Heart right ventricle (tissue), 16 donors: ENCODE results near the gene COL23A1. TPM values are rescaled to one million over a fixed set of nuclear protein-coding genes. Genes with fewer than 3 reads are reported as not detected.

Experiments used
- ATAC-seq, 8 donors: fragments of 200-7000 bp; cut with Tn5 transposase; one replicate each; pipeline ENCODE4 v1.9.1; 2020; ENCODE audit warnings: mild to moderate bottlenecking in 8 of 8, moderate library complexity in 8 of 8, moderate number of reproducible peaks in 1 of 8
- DNase-seq, 2 donors: peaks; one replicate each; pipeline ENCODE4 v3.0.0-alpha.2; 2020
- H3K27ac ChIP-seq, 10 donors: fragments of 200-600 bp; sonication (generic) in 2 of 10; one replicate each; pipeline versions ENCODE4 v1.5.0 to v1.8.0; 2020 to 2022; ENCODE audit warnings: mild to moderate bottlenecking in 3 of 10
- H3K27me3 ChIP-seq, 7 donors: fragments of 200-600 bp; one replicate each; pipeline ENCODE4 v1.8.0; 2021 to 2022; ENCODE audit warnings: mild to moderate bottlenecking in 2 of 7
- H3K36me3 ChIP-seq, 9 donors: fragments of 200-600 bp; sonication (generic) in 1 of 9; one replicate each; pipeline versions ENCODE4 v1.5.0 to v1.8.0; 2020 to 2022; ENCODE audit warnings: mild to moderate bottlenecking in 2 of 9
- H3K4me1 ChIP-seq, 9 donors: fragments of 200-600 bp; sonication (generic) in 1 of 9; one replicate each; pipeline versions ENCODE4 v1.5.0 to v1.8.0; 2020 to 2022; ENCODE audit warnings: mild to moderate bottlenecking in 4 of 9
- H3K4me3 ChIP-seq, 10 donors: fragments of 200-600 bp; sonication (generic) in 2 of 10; one replicate each; pipeline versions ENCODE4 v1.5.0 to v1.8.0; 2020 to 2022; ENCODE audit warnings: mild to moderate bottlenecking in 7 of 10, moderate library complexity in 2 of 10
- H3K9me3 ChIP-seq, 11 donors: fragments of 200-600 bp in 10 of 11; sonication (generic) in 2 of 11; one replicate each; pipeline versions ENCODE4 v1.5.0 to v1.8.0; 2013 to 2022; ENCODE audit warnings: mild to moderate bottlenecking in 2 of 11, control low read depth in 1 of 11, moderate library complexity in 1 of 11
- WGBS, 2 donors: extraction: QIAGEN DNeasy Blood & Tissue Kit; methylation state at CpG; one replicate each; pipeline ENCODE4 v1.1.7; 2013; ENCODE audit warnings: inconsistent platforms in 1 of 2; 5-methylcytosine and 5-hydroxymethylcytosine counted together
- intact Hi-C, 10 donors: fragments of 100-400 bp; cut with DNase I; formaldehyde crosslinking; loops; one replicate each; pipeline versions ENCODE4 v1.11.1 to v1.14.2; 2022
- polyA plus RNA-seq, 2 donors: library from polyadenylated mRNA; stranded (reverse); fragments of 200-250 nt; gene quantifications; one replicate each; pipeline ENCODE4 v1.2.3, GENCODE V29; 2013
- total RNA-seq, 10 donors: library from RNA; stranded (reverse); fragmentation: NEBNext Ultra II Directional in 3 of 10; extraction: Animal tissue kit (Norgen Biotek cat#: 25700) in 3 of 10; gene quantifications; one replicate each; pipeline versions ENCODE4 v1.2.1 to v1.2.4, GENCODE V29; 2021 to 2023
- TF ChIP-seq, protein P1 (sequence below), 9 donors: fragments of 200-600 bp; sonication (generic) in 2 of 9; IDR thresholded peaks; one replicate each; pipeline versions ENCODE4 v1.5.0 to v1.8.0; 2021 to 2022; ENCODE audit warnings: antibody characterized with exemption in 9 of 9, mild to moderate bottlenecking in 5 of 9, moderate library complexity in 1 of 9
- donor health status: Arrhythmogenic right ventricular cardiomyopathy.
- donor health status: ischemic (EF 13 %, LVEDD 7.1; RV severe dilation, severe dysfunction).
- donor health status: healthy with polysubstance abuse.
- donor health status: DM: no; HTN: yes; CAD: no.
- donor health status: DM: no; HTN: no; CAD: no.
- donor health status: ischemic (EF 25% LVEDD 6.9; RV normal size, moderate dysfunction).
- donor health status: ischemic (EF 25% LVEDD 5.7; RV mildly dilated, moderate dysfunction).
- donor health status: healthy.
- donor health status: DM: yes; HTN: yes; CAD: no.
- donor health status: Ischemic cardiomyopathy.
- donor health status: ischemic (EF 35%, LVEDD 5.7; RV mildly dilated, moderate dysfunction).
- donor health status: nonischemic (EF 11% LVEDD 7.7; RV severe dilation, severe dysfunction).
- donor health status: DM: yes; HTN: yes; CAD: no.
- donor health status: PGD.
- donor health status: ischemic (EF 29% LVEDD 5.4; RV normal size, mild dysfunction).
- donor health status: nonischemic (EF 23%, LVEDD 6.1; RV moderate dilation, normal function).

COL23A1 gene
- total and polyA plus RNA-seq, 12 donors = 8.9 to 29.0 (median 16.2) TPM

- no peak overlapping the region for H3K27ac ChIP-seq
- no peaks in the 10 kb centered on the region for H3K36me3 ChIP-seq
- H3K4me3 ChIP-seq = no peak overlapping the region
- 91 to 92% methylated on average over 15 of the region's 15 CpGs for WGBS, 2 donors
- ATAC-seq (no peak), DNase-seq (peak in 1 of 2 donors; percentile 5)
- no peaks in the 10 kb centered on the region for H3K9me3 ChIP-seq
- no peaks in the 10 kb centered on the region for H3K4me1 ChIP-seq
- TF ChIP-seq, protein P1, sequence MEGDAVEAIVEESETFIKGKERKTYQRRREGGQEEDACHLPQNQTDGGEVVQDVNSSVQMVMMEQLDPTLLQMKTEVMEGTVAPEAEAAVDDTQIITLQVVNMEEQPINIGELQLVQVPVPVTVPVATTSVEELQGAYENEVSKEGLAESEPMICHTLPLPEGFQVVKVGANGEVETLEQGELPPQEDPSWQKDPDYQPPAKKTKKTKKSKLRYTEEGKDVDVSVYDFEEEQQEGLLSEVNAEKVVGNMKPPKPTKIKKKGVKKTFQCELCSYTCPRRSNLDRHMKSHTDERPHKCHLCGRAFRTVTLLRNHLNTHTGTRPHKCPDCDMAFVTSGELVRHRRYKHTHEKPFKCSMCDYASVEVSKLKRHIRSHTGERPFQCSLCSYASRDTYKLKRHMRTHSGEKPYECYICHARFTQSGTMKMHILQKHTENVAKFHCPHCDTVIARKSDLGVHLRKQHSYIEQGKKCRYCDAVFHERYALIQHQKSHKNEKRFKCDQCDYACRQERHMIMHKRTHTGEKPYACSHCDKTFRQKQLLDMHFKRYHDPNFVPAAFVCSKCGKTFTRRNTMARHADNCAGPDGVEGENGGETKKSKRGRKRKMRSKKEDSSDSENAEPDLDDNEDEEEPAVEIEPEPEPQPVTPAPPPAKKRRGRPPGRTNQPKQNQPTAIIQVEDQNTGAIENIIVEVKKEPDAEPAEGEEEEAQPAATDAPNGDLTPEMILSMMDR (IDR thresholded peaks at IDR 0.05) = no peak
- peaks cover 0 to 49% (median 5%) of the 10 kb centered on the region in 7 donors for H3K27me3 ChIP-seq
- intact Hi-C loops = no loop called here
Observed at GRCh38 chr5:178291969-178292825, 298.0 kb downstream of the COL23A1 start.

GRCh38 chr5:178291161-178291561, 299.0 kb downstream of the COL23A1 start:
- 73 to 79% methylated on average over 13 of the region's 13 CpGs for WGBS, 2 donors
- TF ChIP-seq, protein P1 (IDR thresholded peaks at IDR 0.05) = no peak
- H3K27ac ChIP-seq = no peak overlapping the region
- no peaks in the 10 kb centered on the region for H3K36me3 ChIP-seq
- H3K4me1 ChIP-seq = no peaks in the 10 kb centered on the region
- no peaks in the 10 kb centered on the region for H3K9me3 ChIP-seq
- H3K4me3 ChIP-seq = no peak overlapping the region
- intact Hi-C loops = no loop called here
- no peak for ATAC-seq
- DNase-seq = peak in 1 of 2 donors; percentile 6
- H3K27me3 ChIP-seq = peaks cover 0 to 55% (median 11%) of the 10 kb centered on the region in 7 donors

GRCh38 chr5:178290376-178290775, 299.8 kb downstream of the COL23A1 start:
- intact Hi-C loops = no loop called here
- H3K4me3 ChIP-seq = no peak overlapping the region
- peaks cover 0 to 55% (median 11%) of the 10 kb centered on the region in 7 donors for H3K27me3 ChIP-seq
- WGBS, 2 donors = 83 to 87% methylated on average over 7 of the region's 7 CpGs
- peak in 1 of 2 donors; percentile 9 for DNase-seq
- H3K4me1 ChIP-seq = peaks cover 0 to 3% (median 0%) of the 10 kb centered on the region in 9 donors
- no peaks in the 10 kb centered on the region for H3K36me3 ChIP-seq
- H3K27ac ChIP-seq = no peak overlapping the region
- no peaks in the 10 kb centered on the region for H3K9me3 ChIP-seq
- no peak for ATAC-seq
- TF ChIP-seq, protein P1 (IDR thresholded peaks at IDR 0.05) = no peak

DNA sequence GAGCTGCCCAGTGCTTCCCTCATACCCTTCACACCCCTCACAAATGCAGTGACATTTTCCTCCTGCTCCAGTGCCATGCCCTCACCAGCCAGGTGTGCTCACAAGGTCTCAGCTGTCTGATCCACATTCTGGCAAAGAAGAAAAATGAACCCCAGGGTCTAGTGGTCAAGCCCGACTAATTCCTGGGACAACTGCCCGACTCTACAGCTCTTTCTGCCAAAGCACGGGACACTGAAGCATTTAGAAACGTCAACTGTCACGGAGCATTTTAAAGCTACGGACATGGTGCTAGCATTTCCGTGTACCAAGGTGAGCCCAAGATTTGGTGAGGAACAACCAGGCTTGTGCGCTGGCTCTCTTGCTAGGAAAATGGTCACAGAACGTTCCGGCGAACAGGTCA, 300.8 kb downstream of the COL23A1 start:
- TF ChIP-seq, protein P1 (IDR thresholded peaks at IDR 0.05) = no peak
- no peak overlapping the region for H3K4me3 ChIP-seq
- intact Hi-C loops = loop anchor here in 4 of 10 donors (5.0 to 10.0 kb wide), 4 partner anchors 148 to 295 kb away; no protein-coding TSS in a partner anchor
- H3K9me3 ChIP-seq = peaks cover 0 to under 1% (median 0%) of the 10 kb centered on the region in 11 donors
- H3K36me3 ChIP-seq = no peaks in the 10 kb centered on the region
- peaks cover 0 to 55% (median 11%) of the 10 kb centered on the region in 7 donors for H3K27me3 ChIP-seq
- no peak overlapping the region for H3K27ac ChIP-seq
- WGBS, 2 donors = 75 to 84% methylated on average over 11 of the region's 11 CpGs
- H3K4me1 ChIP-seq = peaks cover 0 to 12% (median 7%) of the 10 kb centered on the region in 9 donors
- ATAC-seq = no peak
- DNase-seq = peak in 1 of 2 donors; percentile 1
